Measurements from ENCODE around the gene NATD1. TPM values are rescaled to one million over a fixed set of nuclear protein-coding genes. Genes with fewer than 3 reads are reported as not detected.

NATD1 gene
- total and polyA plus RNA-seq, 10 of the 15 experiments (the other 5 are each of a cell fraction or from before 2014, with no cell fraction given), result 0.02 to 0.33 (median 0.15) TPM

- no peak for TF ChIP-seq MYB (IDR thresholded peaks at IDR 0.05; ENCODE audit: borderline replicate concordance, low read depth, low read length)
- TF ChIP-seq SPI1 (IDR thresholded peaks at IDR 0.05; ENCODE audit: borderline replicate concordance, insufficient read depth, low read depth, low read length), result no peak
- TF ChIP-seq CREB1 (IDR thresholded peaks at IDR 0.05; ENCODE audit: low read depth), result peak; percentile 88
These were observed 34.7 kb upstream of the NATD1 start (continued) for GRCh38 chr17:21287703-21288449.

DNA sequence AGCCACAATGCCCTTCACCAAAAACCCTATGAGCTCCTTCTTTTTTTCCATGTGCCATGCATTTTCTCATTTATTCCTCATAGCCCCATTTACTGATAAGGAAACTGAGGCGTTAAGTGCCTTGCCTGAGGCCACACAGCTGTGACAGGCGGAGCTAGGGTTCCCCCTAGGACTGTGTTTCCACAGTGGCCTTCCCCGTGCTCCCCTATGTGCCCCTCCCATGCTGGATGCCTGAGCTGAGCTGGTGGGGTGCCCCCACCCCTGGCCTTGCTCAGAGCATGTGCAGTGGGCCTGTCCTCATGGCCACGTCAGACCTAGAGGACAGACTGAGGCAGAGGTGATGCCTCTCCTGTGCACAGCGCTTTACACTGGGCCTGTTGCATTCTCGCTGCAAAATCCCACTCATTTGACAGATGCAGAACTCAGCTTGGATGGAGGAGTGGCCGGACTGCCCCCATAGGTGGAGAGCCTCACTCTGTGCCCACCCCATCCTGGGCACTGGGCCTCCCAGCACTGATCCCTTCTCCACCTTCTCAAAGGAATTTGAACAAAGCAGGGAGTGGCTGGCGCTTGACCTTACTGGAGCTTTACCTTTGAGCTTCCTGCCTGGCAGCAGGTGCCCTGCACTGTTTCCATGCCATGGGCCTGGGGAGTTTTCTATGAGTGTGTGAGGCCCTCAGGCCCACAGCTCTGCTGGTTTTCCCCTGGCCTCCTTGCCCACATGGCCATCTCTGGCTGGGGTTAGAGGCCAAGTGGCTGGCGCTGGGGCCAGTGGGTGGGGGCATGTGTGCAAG, 33.9 kb upstream of the NATD1 start:
- Histone ChIP-seq H3K4me2 (ENCODE audit: control insufficient read depth, insufficient read depth) (peak overlapping the region; percentile 88), H3K36me3 (ENCODE audit: control insufficient read depth in 2 of 2, insufficient read depth in 2 of 2, low read length in 1 of 2) (peaks cover 0 to 7% of the 10 kb centered on the region in 2 experiments; a peak in 1 of 4 replicates), H3K9me3 (replicated peaks; ENCODE audit: control insufficient read depth, insufficient read depth, low read length) (no peaks in the 10 kb centered on the region), H3K27ac (ENCODE audit: control insufficient read depth, insufficient read depth) (peak overlapping the region; percentile 90), H3K4me3 (peak overlapping the region; percentile 94), H4K20me1 (ENCODE audit: control insufficient read depth, insufficient read depth) (no peaks in the 10 kb centered on the region), H2AFZ (ENCODE audit: control insufficient read depth, low read depth, low read length) (no peak overlapping the region), H3K79me2 (ENCODE audit: control insufficient read depth, insufficient read depth, low read length) (peaks cover 54% of the 10 kb centered on the region), H3K27me3 (replicated peaks in 1 of 2; ENCODE audit: control insufficient read depth in 2 of 2, insufficient read depth in 2 of 2, low read length in 1 of 2) (0 out of 4 replicates have a peak, but pooled peaks cover 0 to 3% of the 10 kb centered on the region in 2 experiments), H3K9ac (ENCODE audit: control insufficient read depth, insufficient read depth, low read length) (peak overlapping the region; percentile 69), H3K4me1 (ENCODE audit: control insufficient read depth, insufficient read depth, low read length) (peaks cover 31% of the 10 kb centered on the region)
- POLR2A ChIA-PET, result interaction anchor here (0.6 to 2.2 kb wide), 5 partner anchors 12 to 244 kb away, joined by 3 to 11 read pairs (median 6); partner anchors contain the start of genes DHRS7B and USP22
- in situ Hi-C loops (cut with MboI) (no loop called here), intact Hi-C loops (cut with micrococcal nuclease; ENCODE audit: unreplicated experiment) (loop anchor here (5.0 kb wide), 3 partner anchors 75 to 245 kb away; partner anchors contain the start of genes DHRS7B, TMEM11 and USP22)
- BruUV-seq (replicated peaks), result no TSS peak
- peak; percentile 69 for FAIRE-seq
- 14% methylated on average over 9 of the region's 9 CpGs for WGBS (ENCODE audit: insufficient coverage, insufficient replicate concordance, low lambda C conversion rate, missing lambda C conversion rate)
- CTCF ChIA-PET, result interaction anchor here (0.7 to 5.7 kb wide), 13 partner anchors 8 to 562 kb away, joined by 3 to 38 read pairs (median 6); partner anchors contain the start of gene DHRS7B
- peak; percentile 2 for ATAC-seq
- no peak for DNase-seq (ENCODE audit: low read depth, low spot score)
- RAD21 ChIA-PET (ENCODE audit: unreplicated experiment), result interaction anchor here (0.6 to 3.7 kb wide), 12 partner anchors 8 to 485 kb away, joined by 3 to 15 read pairs (median 5); partner anchors contain the start of genes DHRS7B and USP22
- TF ChIP-seq IKZF1 (conservative IDR thresholded peaks at IDR 0.05) (no peak), ZNF274 (IDR thresholded peaks at IDR 0.05; ENCODE audit: insufficient read depth, insufficient read length) (no peak), ZNF24 (IDR thresholded peaks at IDR 0.05) (no peak), BHLHE40 (IDR thresholded peaks at IDR 0.05; ENCODE audit: borderline replicate concordance in 1 of 2, low read depth in 2 of 2, low read length in 1 of 2) (peak in 1 of 2 experiments; percentile 9; a peak in 1 of 4 replicates)
- SMC1A ChIA-PET (ENCODE audit: uncharacterized antibody, unreplicated experiment), result interaction anchor here (0.6 to 3.2 kb wide), 10 partner anchors 10 to 244 kb away, joined by 3 to 13 read pairs (median 4); partner anchors contain the start of gene USP22
